GM21529 (cell line): ENCODE data around the gene DOCK2.

Source experiments
- ATAC-seq: cut with Tn5 transposase; IDR thresholded peaks from one replicate; pipeline ENCODE4 v1.9.1; 2021; ENCODE audit not compliant: unreplicated experiment

Gene DOCK2

GRCh38 chr5:170109059-170110031 lies 472.3 kb downstream of the DOCK2 start:
- ATAC-seq = no peak

GRCh38 chr5:170110403-170111087 lies 473.5 kb downstream of the DOCK2 start:
- ATAC-seq = no peak

- ATAC-seq = no peak
Observed at GRCh38 chr5:170111088-170111785, 474.2 kb downstream of the DOCK2 start.

- ATAC-seq = no peak
Observed at GRCh38 chr5:170112876-170113521, 475.9 kb downstream of the DOCK2 start.

GRCh38 chr5:170113522-170113900 lies 476.4 kb downstream of the DOCK2 start:
- ATAC-seq = no peak

GRCh38 chr5:170114271-170114670 lies 477.2 kb downstream of the DOCK2 start:
- ATAC-seq = no peak

- no peak for ATAC-seq
Observed at GRCh38 chr5:170115925-170116324, 478.9 kb downstream of the DOCK2 start.

- ATAC-seq = no peak
Observed at GRCh38 chr5:170117736-170118135, 480.7 kb downstream of the DOCK2 start.

GRCh38 chr5:170120576-170120975 lies 483.5 kb downstream of the DOCK2 start:
- ATAC-seq = no peak

- no peak for ATAC-seq
Observed at GRCh38 chr5:170121321-170121720, 484.2 kb downstream of the DOCK2 start.

- no peak for ATAC-seq
Observed at GRCh38 chr5:170126061-170126460, 489.0 kb downstream of the DOCK2 start.

- no peak for ATAC-seq
Observed at GRCh38 chr5:170126626-170127025, 489.6 kb downstream of the DOCK2 start.

GRCh38 chr5:170131235-170131634 lies 494.2 kb downstream of the DOCK2 start:
- no peak for ATAC-seq

GRCh38 chr5:170132269-170132975 lies 495.3 kb downstream of the DOCK2 start:
- no peak for ATAC-seq
